Esophagus squamous epithelium (tissue), 5 donors: ENCODE measurements around the gene SEMG2. TPM values are rescaled to one million over a fixed set of nuclear protein-coding genes. Genes with fewer than 3 reads are reported as not detected.

ENCODE experiments used
- DNase-seq: peaks from one replicate; lab custom pipeline; 2025; lab: John Stamatoyannopoulos, UW
- H3K27ac ChIP-seq, 4 donors: fragments of 200-600 bp; sonication (generic); one replicate each; pipeline ENCODE4 v1.5.1; 2016 to 2019; ENCODE audit warnings: mild to moderate bottlenecking in 1 of 4
- H3K27me3 ChIP-seq, 4 donors: fragments of 200-600 bp; sonication (generic); 1 replicate in 3 of 4; 2 replicates in 1 of 4; pipeline versions ENCODE4 v1.5.1 to v1.6.0; 2017 to 2021; ENCODE audit warnings: antibody characterized with exemption in 1 of 4
- H3K36me3 ChIP-seq, 3 donors: fragments of 200-600 bp; sonication (generic); one replicate each; pipeline ENCODE4 v1.5.1; 2016 to 2019
- H3K4me1 ChIP-seq, 3 donors: fragments of 200-600 bp; sonication (generic); one replicate each; pipeline ENCODE4 v1.5.1; 2017 to 2019
- H3K4me3 ChIP-seq, 4 donors: fragments of 200-600 bp; sonication (generic); 1 replicate in 3 of 4; 2 replicates in 1 of 4; pipeline ENCODE4 v1.5.1; 2016 to 2019; ENCODE audit warnings: mild to moderate bottlenecking in 2 of 4, moderate library complexity in 1 of 4
- H3K9me3 ChIP-seq, 3 donors: fragments of 200-600 bp; sonication (generic); one replicate each; pipeline ENCODE4 v1.5.1; 2016 to 2019
- CTCF ChIP-seq, 6 experiments: fragments of 450-650 bp in 4 of 6; fragments of 200-600 bp in 2 of 6; sonication (generic) in 2 of 6; IDR thresholded peaks; one replicate each; pipeline ENCODE4 v1.5.1; 2016 to 2019; ENCODE audit warnings: antibody characterized with exemption in 6 of 6, mild to moderate bottlenecking in 4 of 6, moderate library complexity in 4 of 6
- POLR2A ChIP-seq, 4 donors: fragments of 450-650 bp; IDR thresholded peaks; one replicate each; pipeline ENCODE4 v1.6.1; 2017; ENCODE audit warnings: antibody characterized with exemption in 4 of 4, mild to moderate bottlenecking in 4 of 4, moderate library complexity in 3 of 4
- WGBS, 2 donors: methylation state at CpG; one replicate each; pipeline ENCODE4 v1.1.5; 2018; 5-methylcytosine and 5-hydroxymethylcytosine counted together
- intact Hi-C: fragments of 100-400 bp; cut with DNase I; formaldehyde crosslinking; loops from one replicate; pipeline ENCODE4 v1.15.0; 2022
- total RNA-seq, 4 donors: library from RNA; depleted of rRNA; stranded (reverse); fragments of >200 nt; gene quantifications; one replicate each; pipeline ENCODE4 v1.1.0, GENCODE V29; 2016
- donor health status: DM: yes; HTN: yes; CAD: no.

The SEMG2 gene
- total RNA-seq, 4 donors from 2014 or later: not detected

- H3K4me3 ChIP-seq: no peak overlapping the region
- H3K9me3 ChIP-seq: no peaks in the 10 kb centered on the region
- H3K36me3 ChIP-seq: no peaks in the 10 kb centered on the region
- TF ChIP-seq POLR2A (IDR thresholded peaks at IDR 0.05) (no peak), CTCF (IDR thresholded peaks at IDR 0.05) (no peak)
- peaks cover 0 to 39% (median 0%) of the 10 kb centered on the region in 4 donors for H3K27me3 ChIP-seq
- no peak for DNase-seq
- intact Hi-C loops: no loop called here
- H3K4me1 ChIP-seq: no peaks in the 10 kb centered on the region
- no peak overlapping the region for H3K27ac ChIP-seq
Measured at GRCh38 chr20:45211569-45212474, 9.4 kb upstream of the SEMG2 start.

DNA sequence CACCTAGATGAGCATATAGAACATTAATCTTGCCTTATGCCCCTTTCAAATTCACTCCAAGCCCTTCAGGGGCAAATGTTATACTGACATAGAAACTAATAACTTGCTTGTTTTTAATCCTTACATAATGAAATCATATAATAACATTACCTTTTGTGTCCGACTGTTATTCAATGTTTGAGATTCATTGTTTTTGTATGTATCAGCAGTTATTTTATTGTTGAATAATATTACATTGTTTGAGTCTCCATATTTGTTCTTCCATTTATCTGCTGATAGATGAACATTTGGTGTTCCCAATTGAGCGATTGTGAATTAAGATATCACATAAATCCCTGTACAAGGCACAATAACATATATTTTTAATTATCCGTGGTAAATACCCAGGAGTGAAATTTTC, 8.3 kb upstream of the SEMG2 start:
- H3K27me3 ChIP-seq: peaks cover 0 to 29% (median 0%) of the 10 kb centered on the region in 4 donors
- WGBS, 2 donors: 77 to 86% methylated on average over 3 of the region's 3 CpGs
- intact Hi-C loops: no loop called here
- no peak for DNase-seq
- H3K4me1 ChIP-seq: no peaks in the 10 kb centered on the region
- no peak overlapping the region for H3K4me3 ChIP-seq
- H3K27ac ChIP-seq: no peak overlapping the region
- H3K36me3 ChIP-seq: no peaks in the 10 kb centered on the region
- TF ChIP-seq POLR2A (IDR thresholded peaks at IDR 0.05) (no peak), CTCF (IDR thresholded peaks at IDR 0.05) (no peak)
- H3K9me3 ChIP-seq: no peaks in the 10 kb centered on the region

DNA sequence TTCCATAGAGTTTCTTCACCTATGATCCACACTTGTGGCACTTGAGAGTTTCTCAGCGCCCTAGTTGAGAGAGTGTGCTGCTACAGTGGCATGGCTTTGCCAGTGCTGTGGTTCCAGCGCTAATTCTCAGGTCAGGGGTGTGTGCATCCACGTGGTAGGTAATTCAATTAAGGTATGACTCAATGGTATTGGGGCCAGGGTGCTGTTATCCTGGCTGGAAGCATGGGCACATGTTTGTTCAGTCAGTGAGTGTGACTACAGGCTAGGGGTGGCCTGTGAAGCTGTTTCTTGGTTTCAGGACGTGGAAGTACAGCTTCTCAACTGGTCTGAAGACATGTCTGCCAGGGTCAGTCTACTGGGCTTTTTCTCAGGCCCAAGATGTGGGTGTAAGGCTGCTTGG, 3.0 kb upstream of the SEMG2 start:
- Histone ChIP-seq H3K36me3 (no peaks in the 10 kb centered on the region), H3K4me3 (no peak overlapping the region), H3K27me3 (peaks cover 0 to 28% (median 0%) of the 10 kb centered on the region in 4 donors), H3K9me3 (no peaks in the 10 kb centered on the region), H3K27ac (no peak overlapping the region), H3K4me1 (no peaks in the 10 kb centered on the region)
- WGBS, 2 donors: 57 to 76% methylated on average over 4 of the region's 4 CpGs
- DNase-seq: no peak
- TF ChIP-seq CTCF (IDR thresholded peaks at IDR 0.05) (no peak), POLR2A (IDR thresholded peaks at IDR 0.05) (no peak)
- intact Hi-C loops: no loop called here

DNA sequence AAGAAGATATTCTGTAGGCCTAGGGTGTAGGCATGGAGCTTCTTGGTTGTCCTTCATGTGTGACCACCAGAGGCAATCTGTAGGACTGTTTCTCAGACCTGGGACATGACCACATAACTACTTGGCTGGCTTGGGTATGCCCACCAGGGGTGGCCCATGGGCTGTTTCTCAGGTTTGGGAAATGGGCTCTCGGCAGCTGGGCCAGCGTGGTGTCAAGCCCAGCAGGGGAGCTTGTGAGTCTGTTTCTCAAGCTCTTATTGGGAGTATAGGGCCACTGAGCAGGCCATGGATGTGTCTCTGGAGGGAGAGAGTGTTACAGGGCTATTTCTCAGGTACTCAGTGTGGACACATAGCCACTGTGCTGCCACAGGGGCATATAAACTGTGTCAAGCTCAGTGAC, 2.5 kb upstream of the SEMG2 start:
- intact Hi-C loops: no loop called here
- H3K4me3 ChIP-seq: no peak overlapping the region
- H3K36me3 ChIP-seq: no peaks in the 10 kb centered on the region
- no peaks in the 10 kb centered on the region for H3K4me1 ChIP-seq
- H3K9me3 ChIP-seq: no peaks in the 10 kb centered on the region
- no peak overlapping the region for H3K27ac ChIP-seq
- 100% methylated on average over 1 of the region's 2 CpGs; no CpG with 5 or more reads in 1 of the 2 donors for WGBS, 2 donors
- peaks cover 0 to 33% (median 0%) of the 10 kb centered on the region in 4 donors for H3K27me3 ChIP-seq
- no peak for TF ChIP-seq CTCF (IDR thresholded peaks at IDR 0.05)
- no peak for TF ChIP-seq POLR2A (IDR thresholded peaks at IDR 0.05)
- DNase-seq: no peak

DNA sequence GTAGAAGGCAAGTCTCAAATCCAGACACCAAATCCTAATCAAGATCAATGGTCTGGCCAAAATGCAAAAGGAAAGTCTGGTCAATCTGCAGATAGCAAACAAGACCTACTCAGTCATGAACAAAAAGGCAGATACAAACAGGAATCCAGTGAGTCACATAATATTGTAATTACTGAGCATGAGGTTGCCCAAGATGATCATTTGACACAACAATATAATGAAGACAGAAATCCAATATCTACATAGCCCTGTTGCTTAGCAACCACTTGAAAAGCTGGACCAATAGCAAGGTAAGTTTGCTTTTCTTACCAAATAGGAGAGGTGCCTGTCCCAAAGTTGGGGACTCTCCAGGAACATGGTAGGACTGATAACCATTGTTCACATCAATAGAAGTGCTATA, 2.0 kb downstream of the SEMG2 start:
- no peak overlapping the region for H3K4me3 ChIP-seq
- peaks cover 0 to 59% (median 0%) of the 10 kb centered on the region in 4 donors for H3K27me3 ChIP-seq
- no peaks in the 10 kb centered on the region for H3K9me3 ChIP-seq
- no peak for TF ChIP-seq POLR2A (IDR thresholded peaks at IDR 0.05)
- TF ChIP-seq CTCF (IDR thresholded peaks at IDR 0.05): no peak
- no peaks in the 10 kb centered on the region for H3K4me1 ChIP-seq
- DNase-seq: no peak
- no peak overlapping the region for H3K27ac ChIP-seq
- intact Hi-C loops: no loop called here
- H3K36me3 ChIP-seq: no peaks in the 10 kb centered on the region
